H9 (cell line): Measurements from ENCODE around the gene IFT80. TPM values are rescaled to one million over a fixed set of nuclear protein-coding genes. Genes with fewer than 3 reads are reported as not detected.

Experiments used
- DNase-seq: peaks from one replicate; pipeline ENCODE4 v3.0.0-alpha.2; 2017
- H2AFZ ChIP-seq: one replicate; pipeline ENCODE4 v1.6.1; 2013; ENCODE audit warnings: mild to moderate bottlenecking, low read length, control low read depth, moderate library complexity
- H2AK5ac ChIP-seq: 2 replicates; pipeline ENCODE4 v1.6.1; 2013; ENCODE audit warnings: low read length, control low read depth, mixed read lengths; ENCODE audit not compliant: insufficient read length
- H2BK120ac ChIP-seq: one replicate; pipeline ENCODE4 v1.6.1; 2013; ENCODE audit warnings: low read depth, mild to moderate bottlenecking, low read length, control low read depth, inconsistent platforms; ENCODE audit not compliant: poor library complexity, severe bottlenecking
- H2BK12ac ChIP-seq: 2 replicates; pipeline ENCODE4 v1.6.1; 2013; ENCODE audit warnings: low read length, control low read depth, mixed read lengths, low read depth; ENCODE audit not compliant: insufficient read length
- H2BK15ac ChIP-seq: 2 replicates; pipeline ENCODE4 v1.6.1; 2013; ENCODE audit warnings: low read depth, low read length, control low read depth
- H2BK20ac ChIP-seq: one replicate; pipeline ENCODE4 v1.6.1; 2013; ENCODE audit warnings: low read depth, mild to moderate bottlenecking, low read length, control low read depth, inconsistent platforms; ENCODE audit not compliant: poor library complexity, severe bottlenecking
- H2BK5ac ChIP-seq: 2 replicates; pipeline ENCODE4 v1.6.1; 2013; ENCODE audit warnings: low read length, control low read depth, mixed read lengths; ENCODE audit not compliant: insufficient read length
- H3K14ac ChIP-seq: 2 replicates; pipeline ENCODE4 v1.6.1; 2013; ENCODE audit warnings: low read length, control low read depth; ENCODE audit not compliant: insufficient read depth
- H3K18ac ChIP-seq: 2 replicates; pipeline ENCODE4 v1.6.1; 2013; ENCODE audit warnings: low read depth, mild to moderate bottlenecking, mixed read lengths, low read length, control low read depth; ENCODE audit not compliant: insufficient read length
- H3K23ac ChIP-seq: 2 replicates; pipeline ENCODE4 v1.6.1; 2013; ENCODE audit warnings: low read length, control low read depth, mixed read lengths, low read depth; ENCODE audit not compliant: insufficient read length
- H3K23me2 ChIP-seq: 2 replicates; pipeline ENCODE4 v1.6.1; 2013; ENCODE audit warnings: low read depth, mild to moderate bottlenecking, mixed read lengths, low read length, control low read depth; ENCODE audit not compliant: insufficient read length, poor library complexity, severe bottlenecking
- H3K27ac ChIP-seq: 2 replicates; pipeline ENCODE4 v1.5.1; 2013; ENCODE audit warnings: low read length, control low read depth, mixed read lengths, low read depth; ENCODE audit not compliant: insufficient read length
- H3K27me3 ChIP-seq: 2 replicates; pipeline ENCODE4 v1.6.1; 2013; ENCODE audit warnings: low read length, control low read depth, inconsistent platforms; ENCODE audit not compliant: insufficient read depth
- H3K4ac ChIP-seq: 2 replicates; pipeline ENCODE4 v1.6.1; 2013; ENCODE audit warnings: low read depth, mild to moderate bottlenecking, control low read depth, inconsistent platforms, low read length, moderate library complexity
- H3K4me1 ChIP-seq: 2 replicates; pipeline ENCODE4 v1.6.1; 2013; ENCODE audit warnings: low read length, control low read depth, inconsistent platforms; ENCODE audit not compliant: insufficient read depth
- H3K4me2 ChIP-seq: 2 replicates; pipeline ENCODE4 v1.6.1; 2013; ENCODE audit warnings: low read length, control low read depth, mixed read lengths; ENCODE audit not compliant: insufficient read length, insufficient read depth
- H3K56ac ChIP-seq: 2 replicates; pipeline ENCODE4 v1.6.1; 2013; ENCODE audit warnings: low read depth, mild to moderate bottlenecking, mixed read lengths, low read length, control low read depth; ENCODE audit not compliant: insufficient read length
- H3K79me1 ChIP-seq: 2 replicates; pipeline ENCODE4 v1.6.1; 2013; ENCODE audit warnings: low read depth, mild to moderate bottlenecking, moderate library complexity, low read length, control low read depth, inconsistent platforms; ENCODE audit not compliant: insufficient read depth, poor library complexity, severe bottlenecking
- H3K79me2 ChIP-seq: 2 replicates; pipeline ENCODE4 v1.6.1; 2013; ENCODE audit warnings: low read length, control low read depth, inconsistent platforms; ENCODE audit not compliant: insufficient read depth
- H3K9ac ChIP-seq: 2 replicates; pipeline ENCODE4 v1.6.1; 2013; ENCODE audit warnings: low read length, control low read depth, mixed read lengths; ENCODE audit not compliant: insufficient read length; ENCODE audit errors: extremely low read depth
- H3K9me3 ChIP-seq: one replicate; pipeline ENCODE4 v1.6.1; 2013; ENCODE audit warnings: low read depth, low read length, inconsistent platforms; ENCODE audit not compliant: control insufficient read depth
- H3T11ph ChIP-seq: one replicate; pipeline ENCODE4 v1.6.1; 2013; ENCODE audit warnings: mild to moderate bottlenecking, low read length, control low read depth, inconsistent platforms
- H4K20me1 ChIP-seq: one replicate; pipeline ENCODE4 v1.6.1; 2013; ENCODE audit not compliant: control insufficient read depth, insufficient read length, insufficient read depth
- H4K5ac ChIP-seq: 2 replicates; pipeline ENCODE4 v1.6.1; 2013; ENCODE audit warnings: low read depth, mild to moderate bottlenecking, mixed read lengths, low read length, control low read depth; ENCODE audit not compliant: insufficient read length
- H4K8ac ChIP-seq: replicated peaks from 2 replicates; pipeline ENCODE4 v1.6.1; 2013; ENCODE audit warnings: low read length, control low read depth, mixed read lengths, low read depth; ENCODE audit not compliant: insufficient read length
- H4K91ac ChIP-seq: 2 replicates; pipeline ENCODE4 v1.6.1; 2013; ENCODE audit warnings: low read depth, mild to moderate bottlenecking, moderate library complexity, mixed read lengths, low read length, control low read depth; ENCODE audit not compliant: insufficient read length
- H3K27ac Mint-ChIP-seq, 3 experiments: 2 replicates in 2 of 3; 3 replicates in 1 of 3; pipeline ENCODE4 v1.8.0; 2020 to 2021; ENCODE audit warnings: mixed read lengths in 3 of 3, mild to moderate bottlenecking in 1 of 3, moderate library complexity in 1 of 3
- H3K27me3 Mint-ChIP-seq: 2 replicates; pipeline ENCODE4 v1.8.0; 2021; ENCODE audit warnings: low read depth, mild to moderate bottlenecking, moderate library complexity, mixed read lengths
- H3K36me3 Mint-ChIP-seq, 3 experiments: 2 replicates in 2 of 3; 3 replicates in 1 of 3; pipeline ENCODE4 v1.8.0; 2020 to 2021; ENCODE audit warnings: low read depth in 3 of 3, mixed read lengths in 3 of 3; ENCODE audit not compliant: insufficient read depth in 1 of 3
- H3K4me1 Mint-ChIP-seq, 2 experiments: 2 replicates each; pipeline ENCODE4 v1.8.0; 2020; ENCODE audit warnings: mixed read lengths in 2 of 2
- H3K4me3 Mint-ChIP-seq, 2 experiments: 2 replicates in 1 of 2; 3 replicates in 1 of 2; pipeline ENCODE4 v1.8.0; 2020 to 2021; ENCODE audit warnings: mild to moderate bottlenecking in 2 of 2, mixed read lengths in 2 of 2, moderate library complexity in 1 of 2
- H3K9me3 Mint-ChIP-seq, 2 experiments: 2 replicates in 1 of 2; 3 replicates in 1 of 2; pipeline ENCODE4 v1.8.0; 2020; ENCODE audit warnings: mild to moderate bottlenecking in 2 of 2, mixed read lengths in 2 of 2, moderate library complexity in 1 of 2
- CTCF ChIP-seq: fragments of 200-600 bp; sonication (generic); conservative IDR thresholded peaks from 3 replicates; pipeline ENCODE4 v1.8.0; 2021; ENCODE audit warnings: antibody characterized with exemption, mild to moderate bottlenecking
- WGBS: extraction: QIAGEN DNeasy Blood & Tissue Kit; methylation state at CpG from one replicate; pipeline ENCODE4 v1.1.7; 2013; ENCODE audit warnings: missing lambda C conversion rate, low lambda C conversion rate, mixed read lengths; ENCODE audit not compliant: insufficient read length; ENCODE audit errors: extremely low coverage; 5-methylcytosine and 5-hydroxymethylcytosine counted together
- total RNA-seq: library from RNA; stranded (reverse); gene quantifications from 2 replicates; pipeline ENCODE4 v1.2.1, GENCODE V29; 2021

IFT80 gene
- total RNA-seq, 1 experiment from 2014 or later: 29.0 TPM

- Histone ChIP-seq H2BK120ac (no peak overlapping the region), H4K5ac (no peak overlapping the region), H3K79me2 (no peaks in the 10 kb centered on the region), H3K56ac (no peak overlapping the region), H3K27me3 (peaks cover 28% of the 10 kb centered on the region), H3K79me1 (no peaks in the 10 kb centered on the region), H2AK5ac (no peak overlapping the region), H3K4me1 (no peaks in the 10 kb centered on the region), H3K9me3 (no peaks in the 10 kb centered on the region), H3T11ph (no peak overlapping the region), H3K23me2 (peaks cover 18% of the 10 kb centered on the region), H4K91ac (no peak overlapping the region), H2BK5ac (no peak overlapping the region), H3K4ac (no peak overlapping the region), H3K23ac (no peak overlapping the region), H3K18ac (no peak overlapping the region), H2AFZ (no peak overlapping the region), H4K8ac (no peak overlapping the region), H2BK15ac (no peak overlapping the region), H3K9ac (no peak overlapping the region), H2BK12ac (no peak overlapping the region), H3K27ac (no peak overlapping the region), H4K20me1 (no peaks in the 10 kb centered on the region), H2BK20ac (no peak overlapping the region), H3K4me2 (peak overlapping the region; percentile 72), H3K14ac (no peak overlapping the region)
- H3K9me3 Mint-ChIP-seq: no peaks in the 10 kb centered on the region
- H3K4me1 Mint-ChIP-seq: peaks cover 16 to 17% of the 10 kb centered on the region in 2 experiments
- peak overlapping the region; percentile 68 to 85 for H3K4me3 Mint-ChIP-seq
- no peak overlapping the region for H3K27ac Mint-ChIP-seq
- no peaks in the 10 kb centered on the region for H3K36me3 Mint-ChIP-seq
- TF ChIP-seq CTCF: no peak
- DNase-seq: no peak
- no CpG with 5 or more reads among the region's 16 CpGs for WGBS
- H3K27me3 Mint-ChIP-seq: peaks cover 81% of the 10 kb centered on the region
These were observed 174.2 kb downstream of the IFT80 start for GRCh38 chr3:160224811-160225175.
